Activated B cell treated with CpG ODN at 0.5 μM for 24 hours (primary cell): ENCODE data around the gene KIF25. TPM values are rescaled to one million over a fixed set of nuclear protein-coding genes. Genes with fewer than 3 reads are reported as not detected.

ENCODE experiments used
- ATAC-seq: fragments of 200-7000 bp; cut with Tn5 transposase; one replicate; pipeline ENCODE4 v1.10.0; 2021; ENCODE audit warnings: low read depth, mild to moderate bottlenecking, moderate library complexity
- CTCF ChIA-PET: fragments of 350-600 bp; sonication (Branson Sonifier 250); formaldehyde crosslinking; loops from one replicate; lab custom pipeline; 2021; ENCODE audit warnings: antibody characterized with exemption; lab: Charles Lee
- POLR2A ChIA-PET: fragments of 350-600 bp; sonication (Branson Sonifier 250); formaldehyde crosslinking; loops from one replicate; lab custom pipeline; 2021; ENCODE audit warnings: antibody characterized with exemption; lab: Charles Lee
- DNase-seq: peaks from one replicate; pipeline ENCODE4 v3.0.0; 2022
- H3K27ac Mint-ChIP-seq: one replicate; pipeline ENCODE4 v1.8.0; 2020; ENCODE audit warnings: mixed read lengths
- H3K27me3 Mint-ChIP-seq: one replicate; pipeline ENCODE4 v1.8.0; 2021; ENCODE audit warnings: mixed read lengths
- H3K36me3 Mint-ChIP-seq: one replicate; pipeline ENCODE4 v1.8.0; 2021; ENCODE audit warnings: low read depth, mixed read lengths
- H3K4me1 Mint-ChIP-seq: one replicate; pipeline ENCODE4 v1.8.0; 2021; ENCODE audit warnings: mixed read lengths
- H3K4me3 Mint-ChIP-seq: one replicate; pipeline ENCODE4 v1.8.0; 2020; ENCODE audit warnings: mild to moderate bottlenecking, mixed read lengths
- H3K9me3 Mint-ChIP-seq: one replicate; pipeline ENCODE4 v1.8.0; 2020; ENCODE audit warnings: mixed read lengths
- CTCF ChIP-seq: fragments of 200-600 bp; IDR thresholded peaks from one replicate; pipeline ENCODE4 v1.8.0; 2022; ENCODE audit warnings: antibody characterized with exemption, mild to moderate bottlenecking
- intact Hi-C: fragments of 100-400 bp; cut with micrococcal nuclease; formaldehyde crosslinking; loops from one replicate; pipeline ENCODE4 v1.15.1; 2024
- total RNA-seq: library from RNA; stranded (reverse); gene quantifications from 2 replicates; pipeline ENCODE4 v1.2.3, GENCODE V29; 2022

KIF25 gene
- total RNA-seq, 1 donor from 2014 or later = not detected

GRCh38 chr6:168045706-168046620 is 48.5 kb downstream of the KIF25 start:
- no peak for DNase-seq

GRCh38 chr6:168046696-168047095 is 49.2 kb downstream of the KIF25 start:
- TF ChIP-seq CTCF = no peak
- ATAC-seq (no peak), DNase-seq (no peak)
- Mint-ChIP-seq H3K27ac (no peak overlapping the region), H3K36me3 (no peaks in the 10 kb centered on the region), H3K9me3 (peaks cover 2% of the 10 kb centered on the region), H3K4me3 (no peak overlapping the region), H3K27me3 (no peaks in the 10 kb centered on the region), H3K4me1 (no peaks in the 10 kb centered on the region)
- intact Hi-C loops = no loop called here
- POLR2A ChIA-PET = no interaction called here
- CTCF ChIA-PET = no interaction called here

More at GRCh38 chr6:168045706-168046620, 48.5 kb downstream of the KIF25 start:
- ChIA-PET POLR2A (no interaction called here), CTCF (no interaction called here)
- H3K27me3 Mint-ChIP-seq = no peaks in the 10 kb centered on the region
- peaks cover 2% of the 10 kb centered on the region for H3K9me3 Mint-ChIP-seq
- no peak overlapping the region for H3K27ac Mint-ChIP-seq
- no peak overlapping the region for H3K4me3 Mint-ChIP-seq
- no peak for TF ChIP-seq CTCF
- H3K36me3 Mint-ChIP-seq = no peaks in the 10 kb centered on the region
- no peak for ATAC-seq
- intact Hi-C loops = no loop called here
- no peaks in the 10 kb centered on the region for H3K4me1 Mint-ChIP-seq

- Mint-ChIP-seq H3K27ac (no peak overlapping the region), H3K4me3 (no peak overlapping the region), H3K36me3 (no peaks in the 10 kb centered on the region), H3K9me3 (no peaks in the 10 kb centered on the region), H3K4me1 (no peaks in the 10 kb centered on the region), H3K27me3 (no peaks in the 10 kb centered on the region)
- ChIA-PET POLR2A (no interaction called here), CTCF (no interaction called here)
- intact Hi-C loops = no loop called here
- DNase-seq (no peak), ATAC-seq (no peak)
- no peak for TF ChIP-seq CTCF
Observed at GRCh38 chr6:168047841-168048723, 50.6 kb downstream of the KIF25 start.

GRCh38 chr6:168048724-168049025 is 51.2 kb downstream of the KIF25 start:
- CTCF ChIA-PET = no interaction called here
- POLR2A ChIA-PET = no interaction called here
- Mint-ChIP-seq H3K4me1 (no peaks in the 10 kb centered on the region), H3K36me3 (no peaks in the 10 kb centered on the region), H3K27me3 (no peaks in the 10 kb centered on the region), H3K9me3 (no peaks in the 10 kb centered on the region), H3K4me3 (no peak overlapping the region), H3K27ac (no peak overlapping the region)
- no peak for TF ChIP-seq CTCF
- intact Hi-C loops = no loop called here
- DNase-seq = no peak
- ATAC-seq = no peak

- intact Hi-C loops = no loop called here
- H3K27ac Mint-ChIP-seq = no peak overlapping the region
- ChIA-PET CTCF (no interaction called here), POLR2A (no interaction called here)
- no peaks in the 10 kb centered on the region for H3K9me3 Mint-ChIP-seq
- no peak overlapping the region for H3K4me3 Mint-ChIP-seq
- TF ChIP-seq CTCF = no peak
- H3K4me1 Mint-ChIP-seq = no peaks in the 10 kb centered on the region
- no peak for DNase-seq
- no peak for ATAC-seq
- no peaks in the 10 kb centered on the region for H3K36me3 Mint-ChIP-seq
- H3K27me3 Mint-ChIP-seq = no peaks in the 10 kb centered on the region
Observed at GRCh38 chr6:168049277-168049676, 51.8 kb downstream of the KIF25 start.
